AG04449 (cell line): Measurements from ENCODE around the gene KIAA0232.
"Not testable (repeated sequence)": the region's sequence is repeated elsewhere in the genome, so short reads cannot be mapped to it uniquely, and the experiment has no call there.

ENCODE experiments used
- CTCF ChIA-PET: fragments of 350-600 bp; formaldehyde crosslinking; extraction: SDS; loops from one replicate; lab custom pipeline; 2021; ENCODE audit warnings: antibody characterized with exemption; lab: Yijun Ruan, JAX
- POLR2A ChIA-PET: fragments of 400-600, 350-600 bp; formaldehyde crosslinking; extraction: SDS; loops from one replicate; lab custom pipeline; 2020; ENCODE audit warnings: antibody characterized with exemption, inconsistent platforms; lab: Yijun Ruan, JAX
- DNase-seq: peaks from one replicate; pipeline ENCODE4 v3.0.0-alpha.2; 2010; ENCODE audit warnings: low read depth, low spot score
- H3K4me3 ChIP-seq: 2 replicates; pipeline ENCODE4 v1.5.1; 2011; ENCODE audit warnings: low read depth, mild to moderate bottlenecking, control low read depth, low read length
- CTCF ChIP-seq: IDR thresholded peaks from one replicate; pipeline ENCODE4 v1.5.1; 2011; ENCODE audit warnings: mild to moderate bottlenecking, moderate library complexity, low read length, control low read depth, inconsistent platforms; ENCODE audit not compliant: insufficient read depth; ENCODE audit errors: missing control alignments

KIAA0232 gene

GRCh38 chr4:6909113-6909969 is 126.8 kb downstream of the KIAA0232 start, which contains the start of gene TBC1D14:
Gene TBC1D14, plus strand, starts transcription at chr4:6909826. Its CDS starts 13,564 bp downstream, at chr4:6923390.
- no peak for DNase-seq
- H3K4me3 ChIP-seq: peak within 1 kb of the TSS; percentile 71
- CTCF ChIA-PET: interaction anchor here (0.9 to 4.5 kb wide), 19 partner anchors 9 to 193 kb away, joined by 3 to 72 read pairs (median 5); partner anchors contain the start of genes BLOC1S4, GRPEL1 and TADA2B
- TF ChIP-seq CTCF: peak; percentile 21
- POLR2A ChIA-PET: interaction anchor here (0.5 to 1.6 kb wide), 12 partner anchors 9 to 250 kb away, joined by 3 to 10 read pairs (median 4); partner anchors contain the start of genes GRPEL1 and TADA2B

- peak overlapping the region; percentile 71 for H3K4me3 ChIP-seq
- DNase-seq: no peak
- ChIA-PET POLR2A (interaction anchor here (0.7 to 1.6 kb wide), 7 partner anchors 10 to 159 kb away, joined by 3 to 10 read pairs (median 6); partner anchors contain the start of genes GRPEL1 and TADA2B), CTCF (interaction anchor here (0.8 to 4.5 kb wide), 14 partner anchors 8 to 191 kb away, joined by 3 to 72 read pairs (median 5); partner anchors contain the start of genes GRPEL1 and TADA2B)
- TF ChIP-seq CTCF: no peak
Measured at GRCh38 chr4:6909970-6910339, 127.4 kb downstream of the KIAA0232 start.

GRCh38 chr4:6910340-6910959 is 127.9 kb downstream of the KIAA0232 start:
- POLR2A ChIA-PET: no interaction called here
- TF ChIP-seq CTCF: no peak
- DNase-seq: no peak
- peak overlapping the region; percentile 71 for H3K4me3 ChIP-seq
- CTCF ChIA-PET: interaction anchor here (0.7 to 2.8 kb wide), 12 partner anchors 9 to 191 kb away, joined by 3 to 17 read pairs (median 4); no protein-coding TSS in a partner anchor

- POLR2A ChIA-PET: no interaction called here
- no peak for DNase-seq
Measured at GRCh38 chr4:6910960-6911874, 128.7 kb downstream of the KIAA0232 start.

GRCh38 chr4:6911917-6912316 is 129.4 kb downstream of the KIAA0232 start:
- CTCF ChIA-PET: interaction anchor here (1.1 to 2.7 kb wide), 6 partner anchors 9 to 194 kb away, joined by 3 to 10 read pairs (median 6); no protein-coding TSS in a partner anchor
- POLR2A ChIA-PET, DNase-seq, H3K4me3 ChIP-seq: not testable (repeated sequence)

More at GRCh38 chr4:6910960-6911874, 128.7 kb downstream of the KIAA0232 start:
- TF ChIP-seq CTCF: no peak
- H3K4me3 ChIP-seq: peak overlapping the region; percentile 12; the same call in 1 of the 2 replicates
- CTCF ChIA-PET: interaction anchor here (0.7 to 1.8 kb wide), 12 partner anchors 8 to 192 kb away, joined by 3 to 6 read pairs (median 3); no protein-coding TSS in a partner anchor
